ENCODE measurements around the gene TMED4.

The TMED4 gene

DNA sequence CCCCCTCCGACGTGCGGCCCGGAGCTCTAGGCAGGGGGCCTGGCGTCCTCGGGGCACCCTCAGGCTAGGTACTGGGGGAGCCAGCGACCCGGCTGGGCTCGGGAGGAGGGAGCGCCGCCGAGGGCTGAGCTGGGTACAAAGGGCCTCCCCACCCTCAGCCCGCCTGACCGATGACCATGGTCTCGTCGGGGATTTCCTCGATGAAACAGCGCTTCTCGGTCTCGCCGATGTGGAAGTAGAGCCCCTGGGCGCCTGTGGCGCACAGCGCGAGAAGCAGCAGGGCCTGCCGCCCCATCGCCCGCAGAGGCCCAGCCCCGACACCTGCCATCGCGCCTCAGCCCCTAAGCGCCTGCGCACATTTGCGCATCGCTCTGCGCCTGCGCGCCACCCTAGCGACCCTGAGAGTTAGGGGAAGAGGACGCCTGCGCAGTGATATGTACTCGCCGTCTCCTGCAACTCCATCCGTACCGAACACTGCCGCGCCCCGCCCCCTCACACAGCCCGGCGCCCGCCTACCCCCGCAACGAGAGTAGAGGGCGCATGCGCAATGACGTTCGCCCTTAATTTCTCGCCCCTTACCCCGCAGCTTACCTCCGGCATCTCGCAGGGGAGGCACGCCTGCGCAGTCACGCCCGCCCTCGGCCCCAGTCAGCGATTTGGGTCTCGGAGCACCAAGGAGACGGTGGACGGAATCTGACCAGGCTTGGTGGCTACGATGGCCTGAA is at the start of gene TMED4:
TSS of gene TMED4 (minus strand) at position 353 of the 725 bp plus-strand sequence. CDS start at position 328, 25 bp downstream.
- DNase-seq = peak; percentile 99

DNA sequence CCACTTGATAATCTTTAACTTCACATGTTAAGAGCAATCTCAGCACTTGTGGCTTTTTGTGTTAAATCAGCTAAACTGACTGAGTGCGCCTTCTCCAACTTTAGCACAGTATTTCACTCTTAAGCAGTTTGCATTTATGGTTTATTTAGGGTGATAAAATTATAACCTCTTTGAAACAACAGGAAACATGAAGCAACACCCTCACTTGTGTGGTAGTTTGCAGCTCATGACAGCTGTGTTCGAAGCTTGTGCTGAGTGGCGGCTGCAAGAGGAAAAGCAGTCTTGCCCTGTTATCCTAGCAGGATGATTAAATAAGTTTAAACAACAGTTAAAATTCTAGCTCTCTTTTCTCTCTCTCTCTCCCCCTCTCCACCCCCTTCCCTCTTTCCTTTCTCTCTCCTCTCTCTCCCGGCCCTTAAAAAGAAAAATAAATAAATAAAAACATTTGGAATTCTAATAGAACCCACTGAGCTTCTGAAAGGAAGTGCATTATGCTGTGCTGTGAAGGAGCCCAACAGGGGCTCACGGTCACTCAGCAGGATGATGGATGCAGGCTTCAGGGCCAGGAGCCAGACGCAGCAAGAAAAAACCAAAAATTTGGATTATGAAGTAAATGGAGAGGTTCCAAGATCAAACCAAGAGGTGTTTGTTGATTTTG is 49.6 kb upstream of the TMED4 start:
- DNase-seq = no peak

GRCh38 chr7:44630792-44631457 is 48.9 kb upstream of the TMED4 start:
- no peak for DNase-seq

DNA sequence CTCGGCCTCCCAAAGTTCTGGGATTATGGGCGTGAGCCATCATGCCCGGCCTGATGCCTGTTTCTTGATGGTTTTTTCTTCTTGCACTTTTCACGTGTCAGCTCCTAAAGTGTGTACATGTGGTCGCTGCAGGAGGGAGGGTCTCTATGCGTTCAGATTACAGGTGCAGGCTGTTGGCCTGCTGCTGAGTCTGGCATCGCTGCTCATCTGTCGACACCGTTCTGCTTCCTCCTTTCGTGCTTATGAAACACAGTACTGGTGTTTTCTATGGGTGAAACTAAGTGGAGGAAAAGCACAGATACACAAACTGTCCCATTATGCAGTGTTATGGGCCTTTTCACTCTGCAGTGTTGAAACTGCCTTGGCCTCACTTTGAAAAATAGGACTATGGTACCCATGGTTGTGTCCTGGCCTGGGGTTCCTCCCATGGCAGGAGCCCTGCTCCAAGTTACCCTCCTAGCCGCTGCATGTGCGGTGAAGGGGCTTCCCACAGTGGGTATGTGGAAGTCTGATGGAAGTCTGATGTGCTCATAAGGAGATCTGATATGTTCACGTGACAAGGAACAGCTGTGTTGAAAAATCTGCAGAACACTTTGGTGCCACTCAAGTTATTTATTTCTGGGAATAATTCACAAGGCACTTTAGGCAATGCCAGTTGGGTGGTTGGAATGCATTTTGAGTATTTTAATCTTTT is 47.9 kb upstream of the TMED4 start:
- DNase-seq = no peak

GRCh38 chr7:44626620-44627019 is 44.6 kb upstream of the TMED4 start:
- DNase-seq = no peak

DNA sequence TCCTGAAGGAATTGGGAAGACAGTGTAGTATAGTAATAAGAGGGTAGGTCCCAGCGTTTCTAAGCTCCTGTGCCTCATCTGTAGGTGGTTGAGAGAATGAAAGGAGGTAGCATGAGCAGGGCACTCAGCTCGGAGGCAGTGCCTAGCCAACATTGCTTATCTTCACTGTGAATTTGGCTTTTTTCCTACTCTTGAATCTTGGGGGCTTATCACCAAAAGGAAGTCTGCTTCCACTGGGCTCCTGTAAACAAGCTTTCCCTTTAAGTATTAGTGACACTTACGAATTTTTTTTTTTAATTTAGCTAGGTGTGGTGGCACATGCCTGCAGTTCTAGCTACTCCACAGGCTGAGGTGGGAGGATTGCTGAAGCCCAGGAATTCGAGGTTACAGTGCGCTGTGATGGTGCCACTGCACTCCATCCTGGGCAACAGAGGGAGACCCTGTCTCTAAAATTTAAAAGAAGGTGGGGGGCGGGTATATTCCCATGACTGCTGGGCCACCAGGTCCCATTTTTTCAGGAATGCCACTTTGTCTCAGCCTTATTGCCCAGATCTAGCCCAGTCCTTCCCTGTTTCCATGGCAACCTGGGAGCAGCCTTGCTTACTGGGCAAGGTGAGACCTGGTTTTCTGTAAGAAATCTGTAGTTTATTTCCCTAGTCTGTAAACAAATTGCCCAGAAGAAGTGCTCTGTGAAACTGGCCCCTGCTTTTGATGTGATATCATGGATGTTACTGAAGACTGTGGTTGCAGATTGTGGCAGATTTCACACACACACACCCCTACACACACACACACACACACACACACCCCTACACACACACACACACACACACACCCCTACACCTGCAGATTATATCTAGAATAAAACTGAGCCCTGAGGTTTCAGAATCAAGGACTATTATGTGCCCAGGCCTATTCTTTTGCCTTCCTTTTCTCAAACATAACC is 43.8 kb upstream of the TMED4 start:
- no peak for DNase-seq

- no peak for DNase-seq
These were observed 42.3 kb upstream of the TMED4 start for GRCh38 chr7:44624318-44624717.

DNA sequence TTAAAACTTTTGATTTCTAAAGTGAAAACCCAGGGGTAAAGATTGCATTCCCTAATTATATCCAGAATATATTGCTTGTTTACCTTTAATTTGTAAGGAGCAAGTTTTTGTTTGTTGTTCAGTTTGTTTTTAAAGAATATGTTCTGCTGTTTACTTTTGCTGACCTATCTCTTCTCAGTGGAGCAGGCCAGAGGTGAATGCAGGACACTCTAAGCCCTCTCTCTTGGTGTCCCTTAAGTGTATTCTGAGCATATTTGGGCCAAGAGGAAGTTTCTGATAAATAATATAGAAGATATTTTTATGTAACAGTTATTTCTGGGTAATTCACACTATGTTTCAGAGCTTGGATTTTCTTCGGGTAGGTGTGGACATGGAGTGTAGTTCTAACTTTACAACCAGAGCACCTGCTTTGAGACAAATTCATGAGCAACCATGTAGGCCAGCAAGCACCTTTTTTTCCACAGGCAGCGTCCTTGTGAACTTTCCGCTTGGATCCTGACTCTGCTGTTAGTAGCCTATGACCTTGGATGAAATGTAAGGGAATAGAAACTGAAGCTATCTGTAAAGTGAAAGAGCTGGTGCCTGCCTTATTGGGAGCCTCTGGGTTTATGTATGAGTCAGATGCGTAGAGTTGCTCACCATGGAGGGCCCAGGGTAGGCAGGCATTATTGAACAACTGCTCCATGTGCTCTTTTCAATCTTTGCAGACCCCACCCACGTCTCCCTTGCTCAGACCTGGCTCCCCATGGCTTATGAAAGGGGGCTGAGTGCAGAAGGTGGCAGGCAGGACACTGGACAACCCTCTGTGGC is 40.5 kb upstream of the TMED4 start:
- no peak for DNase-seq

DNA sequence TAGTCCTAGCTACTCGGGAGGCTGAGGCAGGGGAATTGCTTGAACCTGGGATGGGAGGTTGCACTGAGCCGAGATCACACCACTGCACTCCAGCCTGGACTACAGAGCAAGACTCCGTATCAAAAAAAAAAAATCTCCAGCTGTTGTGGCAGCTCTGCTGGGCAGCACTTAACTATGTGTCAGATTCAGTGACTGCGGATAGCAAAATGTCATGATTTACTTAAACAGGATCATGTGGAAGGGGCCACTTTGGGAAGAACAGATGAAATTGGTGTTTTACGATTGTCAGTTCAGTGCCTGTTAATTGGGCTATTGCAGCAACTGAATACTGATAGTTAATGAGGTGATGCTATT is 39.7 kb upstream of the TMED4 start:
- no peak for DNase-seq

DNA sequence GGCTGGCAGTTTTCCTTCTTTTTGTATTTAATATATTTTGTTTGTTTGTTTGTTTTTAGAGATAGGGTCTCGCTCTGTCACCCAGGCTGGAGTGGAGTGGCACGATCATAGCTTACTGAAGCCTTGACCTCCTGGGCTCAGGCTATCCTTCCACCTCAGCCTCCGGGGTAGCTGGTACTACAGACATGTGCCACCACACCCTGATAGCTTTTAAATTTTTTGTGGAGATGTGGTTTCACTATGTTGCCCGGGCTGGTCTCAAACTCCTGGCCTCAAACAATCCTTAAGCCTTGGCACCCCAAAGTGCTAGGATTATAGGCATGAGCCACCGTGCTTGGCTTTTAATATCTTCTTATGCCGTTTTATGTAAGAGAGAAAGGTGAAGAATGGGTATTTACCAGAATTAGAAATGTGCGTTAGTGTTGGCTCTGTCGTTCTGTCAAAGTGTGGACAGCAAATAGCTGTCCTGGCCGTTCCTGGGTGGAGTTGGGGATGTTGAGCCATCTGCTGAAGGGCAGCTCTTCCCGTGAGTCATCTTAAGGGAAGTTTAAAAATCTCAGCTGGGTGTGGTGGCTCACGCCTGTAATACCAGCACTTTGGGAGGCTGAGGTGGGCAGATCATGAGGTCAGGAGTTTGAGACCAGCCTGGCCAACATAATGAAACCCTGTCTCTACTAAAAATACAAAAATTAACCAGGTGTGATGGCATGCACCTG is 39.2 kb upstream of the TMED4 start:
- no peak for DNase-seq

DNA sequence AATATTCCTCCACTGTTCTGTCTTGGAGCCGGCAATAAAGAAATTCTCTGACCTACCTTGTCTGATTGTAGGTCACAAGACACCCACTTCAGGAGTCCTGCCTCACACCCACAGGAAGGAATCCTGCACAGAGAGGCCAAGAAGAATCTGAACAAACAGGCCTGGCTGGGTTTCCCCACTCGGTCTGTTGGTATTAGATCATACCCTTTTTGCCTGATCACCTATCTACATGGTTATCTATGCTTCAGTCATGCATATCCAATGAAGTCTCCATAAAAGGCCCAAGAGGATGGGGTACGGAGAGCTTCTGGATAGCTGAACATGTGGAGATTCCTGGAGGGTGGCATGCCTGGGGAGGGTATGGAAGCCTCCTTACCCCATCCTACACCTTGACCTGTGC is 36.7 kb upstream of the TMED4 start:
- DNase-seq = no peak

DNA sequence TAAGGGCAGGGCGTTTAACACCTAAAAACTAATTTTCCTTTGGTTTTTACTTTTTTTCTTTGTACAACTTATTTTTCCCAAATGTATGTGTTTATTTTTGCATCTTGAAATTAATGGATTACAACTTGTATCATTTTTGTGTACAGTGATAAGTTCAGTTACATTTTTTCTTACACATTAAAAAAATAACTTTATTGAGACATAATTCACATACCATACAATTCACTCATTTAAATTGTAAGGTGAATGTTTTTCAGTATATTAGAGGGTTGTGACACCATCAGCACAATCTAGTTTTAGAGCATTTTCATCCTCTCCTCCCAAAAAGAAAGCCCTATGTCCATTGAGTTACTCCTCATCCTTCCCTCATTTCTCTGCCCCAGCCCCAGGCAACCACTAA is 36.0 kb upstream of the TMED4 start:
- DNase-seq = no peak

- DNase-seq = no peak
These were observed 35.3 kb upstream of the TMED4 start for GRCh38 chr7:44617225-44617890.

DNA sequence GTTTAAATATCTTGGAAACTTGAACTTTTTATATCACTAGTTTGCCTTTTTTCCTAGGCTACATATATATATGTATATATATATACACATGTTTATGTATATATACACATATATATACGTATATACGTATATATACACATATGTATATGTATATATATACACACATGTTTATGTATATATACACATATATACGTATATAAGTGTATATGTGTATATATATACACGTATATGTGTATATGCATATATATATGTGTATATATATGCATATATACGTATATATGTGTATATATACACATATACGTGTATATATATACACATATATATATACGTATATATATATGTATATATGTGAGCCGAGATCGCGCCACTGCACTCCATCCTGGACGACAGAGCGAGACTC is 34.5 kb upstream of the TMED4 start:
- DNase-seq = no peak

DNA sequence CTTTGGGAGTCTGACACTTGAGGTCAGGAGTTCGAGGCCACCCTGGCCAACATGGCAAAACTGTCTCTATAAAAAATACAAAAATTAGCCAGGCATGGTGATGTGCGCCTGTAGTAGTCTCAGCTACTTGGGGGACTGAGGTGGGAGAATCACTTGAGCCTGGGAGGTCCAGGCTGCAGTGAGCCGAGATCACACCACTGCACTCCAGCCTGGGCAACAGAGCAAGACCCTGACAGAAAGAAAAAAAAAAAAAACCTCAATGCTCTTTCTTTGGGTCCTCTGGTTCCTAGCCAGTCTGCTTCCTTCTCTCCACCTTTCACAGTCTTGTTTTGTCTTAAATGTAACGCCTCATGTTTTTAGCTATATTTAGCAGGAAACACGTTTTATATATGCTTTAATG is 33.8 kb upstream of the TMED4 start:
- DNase-seq = no peak

DNA sequence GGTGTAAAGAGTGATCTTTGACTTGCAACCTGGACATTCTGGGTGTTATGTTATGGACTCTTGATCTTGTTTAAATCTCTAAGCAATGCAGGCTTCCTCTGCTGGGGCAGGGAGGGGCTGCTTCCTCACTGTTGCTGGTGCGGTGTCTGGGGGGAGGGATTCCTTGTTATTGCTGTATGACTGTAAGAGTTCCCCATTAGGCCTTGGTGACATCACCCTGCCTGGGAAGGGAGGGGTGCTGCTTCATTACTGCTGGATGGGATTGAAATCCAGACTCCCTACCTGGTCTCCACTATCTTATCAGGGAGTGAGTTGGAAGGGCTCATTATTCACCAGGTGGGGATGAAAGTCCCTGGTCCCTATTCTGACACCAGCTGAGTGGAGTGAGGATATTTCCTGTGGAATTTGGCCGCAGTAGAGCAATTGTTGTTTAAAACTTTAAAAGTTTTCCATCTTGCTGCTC is 33.1 kb upstream of the TMED4 start:
- no peak for DNase-seq

- DNase-seq = no peak
These were observed 27.8 kb upstream of the TMED4 start for GRCh38 chr7:44609829-44610228.

GRCh38 chr7:44608916-44609648 is 27.1 kb upstream of the TMED4 start:
- DNase-seq = no peak
